ENCODE measurements around the gene CPNE7. TPM values are rescaled to one million over a fixed set of nuclear protein-coding genes. Genes with fewer than 3 reads are reported as not detected.

Gene CPNE7
- total and polyA plus RNA-seq, 9 of the 15 experiments (the other 6 are each of a cell fraction or from before 2014, with no cell fraction given), result 0.30 to 73.4 (median 32.7) TPM

GRCh38 chr16:89565506-89566372, 9.8 kb upstream of the CPNE7 start (continued):
- TF ChIP-seq RFX5 (IDR thresholded peaks at IDR 0.05; ENCODE audit: low read depth, low read length) (no peak), HNRNPK (IDR thresholded peaks at IDR 0.05; ENCODE audit: low read depth, low read length, poor library complexity, severe bottlenecking) (no peak), GATAD2B (IDR thresholded peaks at IDR 0.05; ENCODE audit: borderline replicate concordance) (no peak; the same call in 1 of the 2 replicates), ZNF41 (CRISPR knock-in tag; conservative IDR thresholded peaks at IDR 0.05) (no peak), LARP7 (IDR thresholded peaks at IDR 0.05) (no peak), E2F3 (CRISPR knock-in tag; IDR thresholded peaks at IDR 0.05) (0 out of 2 replicates have a peak, but pooled peaks have one; percentile 13), ZNF140 (CRISPR knock-in tag; IDR thresholded peaks at IDR 0.05) (no peak), RBM17 (IDR thresholded peaks at IDR 0.05; ENCODE audit: borderline replicate concordance, low read depth, low read length) (no peak), PCBP2 (IDR thresholded peaks at IDR 0.05; ENCODE audit: low read depth, low read length, poor library complexity, severe bottlenecking) (no peak), ZNF175 (CRISPR knock-in tag; IDR thresholded peaks at IDR 0.05; ENCODE audit: low read depth) (no peak), HDAC8 (tag; IDR thresholded peaks at IDR 0.05) (no peak), KDM4B (IDR thresholded peaks at IDR 0.05; ENCODE audit: borderline replicate concordance in 2 of 2, low read depth in 1 of 2) (no peak), YY1 (IDR thresholded peaks at IDR 0.05; ENCODE audit: borderline replicate concordance in 1 of 3, control insufficient read depth in 1 of 3, extremely low read depth in 1 of 3, insufficient read depth in 3 of 3, insufficient read length in 1 of 3, insufficient replicate concordance in 2 of 3, low read depth in 1 of 3, low read length in 2 of 3) (no peak), GTF2B (IDR thresholded peaks at IDR 0.05; ENCODE audit: extremely low read depth, insufficient read length) (no peak), TCF15 (CRISPR knock-in tag; IDR thresholded peaks at IDR 0.05) (no peak), TEAD1 (CRISPR knock-in tag; IDR thresholded peaks at IDR 0.05) (0 out of 4 replicates have a peak, but pooled peaks of 1 of the 2 experiments have one; percentile 34), PKNOX1 (IDR thresholded peaks at IDR 0.05) (no peak), TAF9B (IDR thresholded peaks at IDR 0.05; ENCODE audit: partially characterized antibody) (no peak), ZNF133 (CRISPR knock-in tag; IDR thresholded peaks at IDR 0.05) (no peak), SMARCE1 (IDR thresholded peaks at IDR 0.05) (no peak), NBN (IDR thresholded peaks at IDR 0.05; ENCODE audit: low read depth) (no peak), ZNF518B (CRISPR knock-in tag; IDR thresholded peaks at IDR 0.05) (no peak)

Data from K562 (cell line).